Mesendoderm (in vitro differentiated cells): ENCODE results near the gene EHD3.

Experiments
- DNase-seq: peaks from one replicate; pipeline ENCODE4 v3.0.0; 2013
- H2AK5ac ChIP-seq: 2 replicates; pipeline ENCODE4 v1.6.1; 2013; ENCODE audit warnings: low read length, inconsistent platforms
- H2BK120ac ChIP-seq: 2 replicates; pipeline ENCODE4 v1.6.1; 2013; ENCODE audit warnings: low read depth, mild to moderate bottlenecking, low read length, moderate library complexity, mixed read lengths
- H2BK15ac ChIP-seq: replicated peaks from 2 replicates; pipeline ENCODE4 v1.6.1; 2013; ENCODE audit warnings: low read depth, mild to moderate bottlenecking, moderate library complexity
- H2BK5ac ChIP-seq: 2 replicates; pipeline ENCODE4 v1.6.1; 2013; ENCODE audit warnings: low read length, inconsistent platforms
- H3K18ac ChIP-seq: 2 replicates; pipeline ENCODE4 v1.6.1; 2013; ENCODE audit warnings: mild to moderate bottlenecking, low read length, mixed read lengths
- H3K23ac ChIP-seq: one replicate; pipeline ENCODE4 v1.6.1; 2013; ENCODE audit warnings: low read length
- H3K27ac ChIP-seq: 2 replicates; pipeline ENCODE4 v1.5.1; 2013; ENCODE audit warnings: low read depth, mild to moderate bottlenecking, inconsistent platforms, low read length, moderate library complexity
- H3K27me3 ChIP-seq: 2 replicates; pipeline ENCODE4 v1.6.1; 2013; ENCODE audit warnings: low read length, control low read depth, mild to moderate bottlenecking, inconsistent platforms; ENCODE audit not compliant: insufficient read depth, poor library complexity
- H3K36me3 ChIP-seq: 2 replicates; pipeline ENCODE4 v1.6.1; 2013; ENCODE audit warnings: low read length, inconsistent platforms; ENCODE audit not compliant: control insufficient read depth, insufficient read depth
- H3K4ac ChIP-seq: one replicate; pipeline ENCODE4 v1.6.1; 2013; ENCODE audit warnings: low read depth, mild to moderate bottlenecking, low read length, moderate library complexity
- H3K4me1 ChIP-seq: 2 replicates; pipeline ENCODE4 v1.6.1; 2013; ENCODE audit warnings: low read depth, low read length, inconsistent platforms; ENCODE audit not compliant: control insufficient read depth
- H3K4me2 ChIP-seq: 2 replicates; pipeline ENCODE4 v1.6.1; 2013; ENCODE audit warnings: low read length
- H3K4me3 ChIP-seq: 2 replicates; pipeline ENCODE4 v1.5.1; 2013; ENCODE audit warnings: mild to moderate bottlenecking, low read length
- H3K56ac ChIP-seq: one replicate; pipeline ENCODE4 v1.6.1; 2013; ENCODE audit warnings: low read length
- H3K79me1 ChIP-seq: 2 replicates; pipeline ENCODE4 v1.6.1; 2013; ENCODE audit warnings: low read length, inconsistent platforms
- H3K79me2 ChIP-seq: 2 replicates; pipeline ENCODE4 v1.6.1; 2013; ENCODE audit warnings: mild to moderate bottlenecking, low read length; ENCODE audit not compliant: control insufficient read depth, insufficient read depth
- H3K9ac ChIP-seq: 2 replicates; pipeline ENCODE4 v1.6.1; 2013; ENCODE audit warnings: low read length, inconsistent platforms
- H4K5ac ChIP-seq: one replicate; pipeline ENCODE4 v1.6.1; 2013; ENCODE audit warnings: low read length
- H4K8ac ChIP-seq: one replicate; pipeline ENCODE4 v1.6.1; 2013; ENCODE audit warnings: low read depth, mild to moderate bottlenecking, control low read depth, low read length, moderate library complexity
- WGBS: extraction: QIAGEN DNeasy Blood & Tissue Kit; methylation state at CpG from one replicate; pipeline ENCODE4 v1.1.7; 2013; ENCODE audit warnings: low lambda C conversion rate, missing lambda C conversion rate; ENCODE audit not compliant: insufficient coverage; ENCODE audit errors: extremely low coverage; 5-methylcytosine and 5-hydroxymethylcytosine counted together

The EHD3 gene

GRCh38 chr2:31212659-31213600 lies 21.0 kb upstream of the EHD3 start:
- Histone ChIP-seq H2AK5ac (no peak overlapping the region), H4K8ac (no peak overlapping the region), H3K9ac (no peak overlapping the region), H3K4me2 (no peak overlapping the region), H3K18ac (no peak overlapping the region), H2BK15ac (no peak overlapping the region), H3K23ac (no peak overlapping the region), H4K5ac (no peak overlapping the region), H2BK5ac (no peak overlapping the region), H3K79me1 (no peaks in the 10 kb centered on the region), H3K4me3 (no peak overlapping the region), H3K36me3 (no peaks in the 10 kb centered on the region), H2BK120ac (no peak overlapping the region), H3K27ac (no peak overlapping the region), H3K4ac (no peak overlapping the region), H3K79me2 (no peaks in the 10 kb centered on the region), H3K4me1 (peaks cover 15% of the 10 kb centered on the region), H3K27me3 (no peaks in the 10 kb centered on the region), H3K56ac (peak overlapping the region; percentile 36)
- peak; percentile 39 for DNase-seq
- WGBS: no CpG with 5 or more reads among the region's 9 CpGs

- Histone ChIP-seq H3K79me1 (no peaks in the 10 kb centered on the region), H3K27ac (no peak overlapping the region), H2AK5ac (no peak overlapping the region), H3K4me1 (peaks cover 9% of the 10 kb centered on the region), H3K4me3 (no peak overlapping the region), H3K27me3 (no peaks in the 10 kb centered on the region), H4K8ac (no peak overlapping the region), H3K9ac (no peak overlapping the region), H2BK15ac (no peak overlapping the region), H3K18ac (no peak overlapping the region), H2BK5ac (no peak overlapping the region), H3K36me3 (no peaks in the 10 kb centered on the region), H4K5ac (no peak overlapping the region), H2BK120ac (no peak overlapping the region), H3K79me2 (no peaks in the 10 kb centered on the region), H3K56ac (no peak overlapping the region), H3K4me2 (no peak overlapping the region), H3K23ac (no peak overlapping the region), H3K4ac (no peak overlapping the region)
- DNase-seq: no peak
- no CpG with 5 or more reads among the region's 4 CpGs for WGBS
Observed at GRCh38 chr2:31213601-31214443, 20.1 kb upstream of the EHD3 start.

- no peaks in the 10 kb centered on the region for H3K79me2 ChIP-seq
- no peak overlapping the region for H2BK15ac ChIP-seq
- no peak for DNase-seq
- no peak overlapping the region for H3K18ac ChIP-seq
- no peak overlapping the region for H3K27ac ChIP-seq
- no peak overlapping the region for H2AK5ac ChIP-seq
- no peak overlapping the region for H4K5ac ChIP-seq
- H3K23ac ChIP-seq: no peak overlapping the region
- H3K4ac ChIP-seq: no peak overlapping the region
- no peaks in the 10 kb centered on the region for H3K79me1 ChIP-seq
- no CpG with 5 or more reads among the region's 8 CpGs for WGBS
- H2BK5ac ChIP-seq: no peak overlapping the region
- H4K8ac ChIP-seq: no peak overlapping the region
- H3K9ac ChIP-seq: no peak overlapping the region
- H2BK120ac ChIP-seq: no peak overlapping the region
- no peaks in the 10 kb centered on the region for H3K36me3 ChIP-seq
- H3K4me1 ChIP-seq: peaks cover 7% of the 10 kb centered on the region
- H3K56ac ChIP-seq: no peak overlapping the region
- no peak overlapping the region for H3K4me3 ChIP-seq
- no peaks in the 10 kb centered on the region for H3K27me3 ChIP-seq
- no peak overlapping the region for H3K4me2 ChIP-seq
Observed at GRCh38 chr2:31214444-31214915, 19.5 kb upstream of the EHD3 start.

- Histone ChIP-seq H3K79me1 (no peaks in the 10 kb centered on the region), H3K27ac (no peak overlapping the region), H3K4ac (no peak overlapping the region), H3K23ac (no peak overlapping the region), H3K56ac (no peak overlapping the region), H2BK15ac (no peak overlapping the region), H4K5ac (no peak overlapping the region), H3K4me3 (no peak overlapping the region), H3K36me3 (no peaks in the 10 kb centered on the region), H4K8ac (no peak overlapping the region), H2BK5ac (no peak overlapping the region), H2AK5ac (no peak overlapping the region), H3K27me3 (no peaks in the 10 kb centered on the region), H3K4me2 (no peak overlapping the region), H3K79me2 (no peaks in the 10 kb centered on the region), H3K4me1 (peaks cover 5% of the 10 kb centered on the region), H3K9ac (no peak overlapping the region), H2BK120ac (no peak overlapping the region), H3K18ac (no peak overlapping the region)
- WGBS: no CpG with 5 or more reads among the region's 5 CpGs
- peak; percentile 66 for DNase-seq
Observed at GRCh38 chr2:31216734-31217133, 17.2 kb upstream of the EHD3 start.

GRCh38 chr2:31217465-31218200 lies 16.3 kb upstream of the EHD3 start, which contains the start of gene CAPN14:
Gene CAPN14, minus strand, starts transcription at chr2:31217515. Its CDS starts 12,068 bp downstream, at chr2:31205447.
- Histone ChIP-seq H3K4me2 (no peak within 1 kb of the TSS), H3K27me3 (no peaks in the 10 kb centered on the region), H3K79me1 (no peaks in the 10 kb centered on the region), H3K4ac (no peak within 1 kb of the TSS), H3K23ac (no peak within 1 kb of the TSS), H3K9ac (no peak within 1 kb of the TSS), H2AK5ac (no peak within 1 kb of the TSS), H3K4me3 (no peak within 1 kb of the TSS), H2BK5ac (no peak within 1 kb of the TSS), H4K5ac (no peak within 1 kb of the TSS), H3K79me2 (no peaks in the 10 kb centered on the region), H3K27ac (no peak within 1 kb of the TSS), H2BK15ac (no peak within 1 kb of the TSS), H2BK120ac (no peak within 1 kb of the TSS), H3K56ac (no peak within 1 kb of the TSS), H3K4me1 (peaks cover 5% of the 10 kb centered on the region), H3K18ac (peak within 1 kb of the TSS; percentile 39), H4K8ac (no peak within 1 kb of the TSS), H3K36me3 (no peaks in the 10 kb centered on the region)
- peak; percentile 51 for DNase-seq
- no CpG with 5 or more reads among the region's 6 CpGs for WGBS
